Caki2 (cell line): ENCODE data around the gene LRPAP1. TPM values are rescaled to one million over a fixed set of nuclear protein-coding genes. Genes with fewer than 3 reads are reported as not detected.

Experiments
- DNase-seq: peaks from one replicate; pipeline ENCODE4 v3.0.0-alpha.2; 2015; ENCODE audit warnings: low read depth
- in situ Hi-C: cut with HindIII; loops from 2 replicates; pipeline ENCODE4 v1.10.0; 2016; ENCODE audit warnings: low sequenced_read_pairs, low pct_unique_long_range_greater_than_20kb, mixed read lengths
- total RNA-seq: library from RNA; depleted of rRNA; stranded (reverse); fragments of >200 nt; shearing (Covaris generic); gene quantifications from 2 replicates; pipeline ENCODE4 v1.2.3, GENCODE V29; 2014; ENCODE audit warnings: low replicate concordance

Gene LRPAP1
- total RNA-seq, 1 experiment from 2014 or later: 183 TPM

DNA sequence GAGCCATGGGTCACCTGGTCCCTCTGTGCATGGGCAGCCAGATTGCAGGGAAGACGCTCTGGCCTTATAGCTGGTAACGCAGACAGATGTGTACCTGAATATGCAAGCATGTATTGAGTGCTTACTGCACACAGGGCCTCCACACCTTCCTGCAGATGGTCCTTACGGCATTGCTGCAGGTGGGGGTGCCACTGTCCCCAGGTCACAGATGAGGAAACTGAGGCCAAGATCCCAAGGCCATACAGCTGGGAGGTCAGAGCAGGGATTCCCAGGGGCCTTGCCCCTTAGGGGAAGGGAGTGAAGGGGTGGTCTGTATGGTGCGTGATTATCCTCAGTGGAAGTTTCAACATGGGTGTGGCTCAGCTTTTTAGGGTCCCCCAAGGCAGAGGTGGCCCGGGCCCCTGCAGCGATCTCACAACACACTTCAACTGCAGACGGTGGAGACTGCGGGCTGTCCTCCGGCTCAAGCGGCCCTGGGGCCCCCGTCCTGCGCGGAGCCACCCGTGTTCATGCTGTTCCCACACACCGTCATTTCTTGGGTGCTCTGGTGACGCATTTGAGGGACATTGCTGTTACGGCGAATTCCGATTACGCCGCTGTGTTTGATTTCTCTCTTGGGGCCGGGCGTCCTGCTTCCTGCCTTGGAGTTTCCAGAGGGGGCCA lies 61.0 kb downstream of the LRPAP1 start:
- DNase-seq: no peak
- in situ Hi-C loops: no loop called here

DNA sequence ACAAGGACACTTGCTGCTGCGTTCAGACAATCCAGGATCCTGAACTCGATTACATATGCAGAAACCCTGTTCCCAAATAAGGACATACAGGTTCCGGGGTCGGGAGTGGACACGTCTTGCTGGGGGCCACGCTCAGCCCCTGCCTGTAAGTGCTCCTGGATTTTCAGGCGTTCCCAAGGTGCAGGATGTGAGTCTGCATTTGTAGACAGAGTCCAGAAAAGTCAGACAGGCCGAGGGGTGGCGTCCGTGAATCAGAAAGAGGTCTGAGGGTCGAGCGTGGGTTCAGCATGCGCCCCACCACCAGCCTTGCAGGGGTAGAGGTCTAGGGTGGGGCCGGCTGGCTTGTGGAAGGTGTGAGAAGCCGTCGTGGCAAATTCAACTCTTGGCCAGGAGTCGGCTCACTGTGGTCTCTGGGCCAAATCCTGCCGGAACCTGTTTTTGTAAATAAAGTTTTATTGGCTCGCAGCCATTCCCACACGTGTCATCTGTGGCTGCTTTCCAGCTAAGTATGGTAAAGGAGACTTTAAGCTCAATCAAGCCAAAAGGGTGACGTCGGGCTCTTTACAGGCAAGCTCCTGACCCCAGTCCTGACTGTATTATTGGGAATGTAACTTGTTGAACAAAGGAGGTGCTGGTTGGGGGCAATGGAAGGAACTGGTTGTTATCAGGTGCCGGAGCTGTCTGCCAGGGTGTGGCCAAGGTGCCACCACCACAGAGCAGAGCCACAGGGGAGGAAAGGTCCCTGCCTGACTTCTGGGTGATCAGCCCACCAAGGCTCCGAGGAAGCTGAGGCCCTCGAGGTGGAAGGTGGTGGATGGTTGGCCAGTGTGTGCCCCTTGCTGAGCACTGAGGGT lies 61.8 kb downstream of the LRPAP1 start:
- DNase-seq: no peak
- in situ Hi-C loops: no loop called here

DNA sequence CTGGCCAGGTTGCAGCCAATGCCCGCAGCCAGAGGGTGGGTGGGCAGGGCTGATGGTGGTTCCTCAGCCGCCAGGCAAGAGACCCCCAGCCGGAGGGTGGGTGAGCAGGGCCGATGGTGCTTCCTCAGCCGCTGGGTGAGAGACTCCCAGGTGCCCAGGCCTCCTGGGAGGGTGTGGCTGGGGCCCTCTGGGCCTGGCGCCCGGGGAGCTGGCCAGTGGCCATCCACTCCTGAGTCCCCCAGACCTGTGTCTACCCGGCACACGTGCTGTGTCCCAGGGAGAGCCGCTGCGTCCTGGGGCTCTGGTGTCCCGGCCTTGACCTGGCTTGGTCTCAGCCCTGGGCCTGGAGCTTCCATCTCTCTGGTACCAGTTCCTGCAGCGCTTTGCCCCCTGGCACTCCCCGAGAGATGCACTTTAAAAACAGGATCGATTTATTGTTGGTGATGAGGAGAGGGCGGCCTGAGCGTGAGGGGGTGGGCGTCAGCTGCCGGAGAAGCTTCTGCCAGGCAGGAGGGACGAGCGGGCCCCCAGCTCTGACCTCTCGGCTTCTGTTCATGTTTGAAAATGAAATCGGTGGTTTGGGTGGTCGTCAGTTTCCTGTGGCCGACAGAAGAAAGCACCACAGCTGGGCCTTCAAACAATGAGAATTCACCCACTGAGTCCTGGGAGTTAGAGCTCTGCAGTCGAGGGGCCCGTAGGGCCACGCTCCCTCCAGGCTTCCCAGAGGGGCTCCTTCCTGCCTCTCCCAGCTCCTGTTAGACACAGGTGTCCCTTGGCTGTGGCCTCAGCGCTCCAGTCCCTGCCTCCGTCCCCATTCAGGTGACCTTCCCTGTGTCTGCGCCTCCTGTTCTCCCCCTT lies 62.6 kb downstream of the LRPAP1 start:
- in situ Hi-C loops: no loop called here
- no peak for DNase-seq

DNA sequence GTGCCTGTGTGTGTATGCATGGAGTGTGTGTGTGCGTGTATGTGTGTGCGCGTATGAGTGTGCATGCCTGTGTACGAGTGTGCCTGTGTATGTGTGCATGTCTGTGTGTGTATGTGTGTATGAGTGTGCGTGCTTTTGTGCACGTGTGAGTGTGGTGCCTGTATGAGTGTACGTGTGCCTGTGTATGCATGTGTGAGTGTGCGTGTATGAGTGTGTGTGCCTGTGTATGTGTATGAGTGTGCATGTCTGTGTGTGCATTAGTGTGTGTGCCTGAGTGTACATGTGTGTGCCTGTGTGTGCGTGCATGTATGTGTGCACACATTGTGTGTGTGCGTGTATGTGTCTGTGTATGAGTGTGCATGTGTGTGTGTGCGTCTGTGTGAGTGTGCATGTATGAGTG lies 63.4 kb downstream of the LRPAP1 start:
- in situ Hi-C loops: no loop called here
- no peak for DNase-seq

DNA sequence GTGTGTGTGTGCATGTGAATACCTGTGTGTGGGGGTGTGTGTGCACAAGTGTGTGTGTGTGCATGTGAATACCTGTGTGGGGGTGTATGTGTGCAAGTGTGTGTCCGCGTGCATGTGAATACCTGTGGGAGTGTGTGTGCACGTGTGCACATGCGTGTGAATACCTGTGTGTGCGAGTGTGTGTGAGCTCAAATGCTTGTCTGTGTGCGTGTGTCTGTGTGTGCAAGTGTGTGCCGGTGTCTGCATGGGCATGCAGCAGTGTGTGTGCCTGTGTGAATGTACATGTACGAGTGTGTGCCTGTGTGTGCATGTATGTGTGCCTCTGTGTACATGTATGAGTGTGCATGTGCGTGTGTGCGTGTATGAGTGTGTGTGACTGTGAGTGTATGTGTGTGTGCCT lies 64.1 kb downstream of the LRPAP1 start:
- no peak for DNase-seq
- in situ Hi-C loops: no loop called here

DNA sequence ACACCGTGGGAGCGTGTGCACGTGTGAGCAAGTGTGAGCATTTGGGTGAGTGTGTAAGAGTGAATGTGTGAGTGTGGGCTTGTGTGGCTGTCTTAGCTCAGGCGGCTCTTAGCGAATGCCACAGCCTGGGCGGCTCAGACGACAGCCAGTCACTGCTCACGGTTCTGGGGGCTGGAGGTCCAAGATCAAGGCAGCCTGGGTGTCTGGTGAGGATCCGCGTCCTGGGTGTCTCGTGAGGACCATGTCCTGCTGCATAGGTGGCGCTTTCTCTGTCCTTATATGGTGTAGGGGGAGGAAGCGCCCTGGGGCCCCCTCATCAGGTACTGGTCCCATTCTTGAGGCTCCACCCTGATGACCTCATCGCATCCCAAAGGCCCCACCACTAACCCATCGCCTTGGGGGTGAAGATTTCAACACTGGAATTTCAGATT lies 64.6 kb downstream of the LRPAP1 start:
- in situ Hi-C loops: no loop called here
- no peak for DNase-seq

DNA sequence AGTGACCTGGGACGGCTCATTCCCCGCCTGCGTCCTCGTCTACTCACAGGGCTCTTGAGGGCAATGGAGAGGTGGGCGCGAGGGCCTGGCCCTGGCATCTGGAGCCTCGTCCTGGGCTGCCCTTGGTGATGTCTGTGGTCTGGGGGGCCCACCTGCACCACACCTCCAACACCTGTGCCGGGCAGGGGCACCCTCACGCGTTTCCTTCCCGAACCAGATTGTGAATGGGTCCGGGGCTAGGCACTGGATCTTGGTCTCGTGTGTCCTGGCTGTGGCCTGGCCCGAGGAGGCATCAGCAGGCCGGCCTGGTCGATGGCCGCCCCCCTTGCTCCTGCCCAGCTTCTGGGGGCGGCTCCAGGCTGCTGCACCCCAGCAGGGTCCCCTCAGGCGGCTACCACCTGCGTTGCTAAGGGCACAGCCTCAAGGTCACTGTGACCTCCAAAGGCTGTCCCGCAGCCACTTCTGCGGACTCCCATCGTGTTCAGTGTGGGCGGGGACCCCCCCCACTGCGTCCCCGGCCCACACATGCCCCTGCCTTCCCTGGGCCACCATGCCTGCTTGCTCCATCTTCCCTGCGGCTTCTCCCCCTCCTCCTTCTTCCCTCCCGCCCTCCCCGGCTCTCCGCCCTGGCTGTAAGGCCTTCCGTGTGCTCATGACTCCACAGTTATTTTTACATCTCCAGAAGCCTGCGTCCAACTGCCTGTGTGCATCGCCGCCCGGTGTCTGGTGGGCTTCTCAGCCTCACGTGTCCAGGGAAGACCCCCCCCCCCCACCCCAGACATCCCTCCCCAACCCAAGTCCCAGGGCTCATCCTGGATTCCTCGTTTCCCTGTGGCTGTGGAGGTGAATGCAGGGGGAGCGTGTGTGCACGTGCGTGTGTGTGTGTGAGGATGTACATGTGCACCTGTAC lies 65.3 kb downstream of the LRPAP1 start:
- DNase-seq: no peak

DNA sequence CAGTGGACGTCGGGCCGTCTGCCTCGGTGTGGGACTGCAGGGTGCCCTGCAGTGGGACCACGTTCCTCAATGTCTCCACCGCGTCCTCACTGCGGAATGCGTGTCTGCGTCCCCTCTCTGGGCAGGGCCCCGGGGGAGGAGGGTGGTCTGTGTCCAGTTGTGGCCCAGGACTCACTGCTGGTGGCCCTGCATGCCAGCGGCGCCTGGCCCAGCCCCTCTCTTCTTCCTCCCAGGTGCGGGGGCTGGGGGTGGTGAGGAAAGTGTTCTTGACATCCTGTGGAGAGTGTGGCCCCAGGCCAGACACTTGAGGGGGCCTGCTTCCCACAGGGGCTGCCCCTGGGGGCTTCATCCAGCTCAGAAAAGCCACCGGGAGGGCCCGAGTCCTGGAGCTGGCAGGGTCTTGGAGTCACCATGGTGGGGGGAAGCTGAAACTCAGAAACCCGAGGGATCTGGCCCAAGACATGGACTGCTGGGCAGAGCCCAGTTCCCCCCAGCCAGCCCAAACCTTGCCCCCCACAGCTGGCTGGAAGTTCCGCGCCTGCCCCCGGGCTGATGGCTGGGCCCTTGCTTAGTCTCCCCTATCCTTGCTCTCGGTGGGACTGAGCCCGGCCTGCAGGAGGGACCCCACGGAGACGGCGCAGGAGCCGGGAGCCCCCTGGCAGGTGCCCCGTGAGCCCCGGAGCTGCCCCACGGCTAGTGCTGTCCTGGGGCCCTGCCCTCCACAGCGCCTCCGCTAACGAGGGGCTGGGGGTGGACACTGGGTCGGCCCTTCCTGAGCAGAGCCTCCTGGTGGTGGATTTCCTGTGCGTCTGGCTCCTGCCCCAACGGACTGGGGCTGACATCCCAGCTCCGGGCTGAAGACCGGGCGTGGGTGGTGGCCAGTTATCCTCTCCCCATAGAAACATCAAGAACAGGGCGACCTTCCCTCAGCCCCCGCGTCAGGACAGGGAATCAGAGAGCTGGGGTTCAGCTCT lies 66.2 kb downstream of the LRPAP1 start:
- in situ Hi-C loops: no loop called here
- no peak for DNase-seq

More for the DNA sequence above, 65.3 kb downstream of the LRPAP1 start:
- in situ Hi-C loops: no loop called here

DNA sequence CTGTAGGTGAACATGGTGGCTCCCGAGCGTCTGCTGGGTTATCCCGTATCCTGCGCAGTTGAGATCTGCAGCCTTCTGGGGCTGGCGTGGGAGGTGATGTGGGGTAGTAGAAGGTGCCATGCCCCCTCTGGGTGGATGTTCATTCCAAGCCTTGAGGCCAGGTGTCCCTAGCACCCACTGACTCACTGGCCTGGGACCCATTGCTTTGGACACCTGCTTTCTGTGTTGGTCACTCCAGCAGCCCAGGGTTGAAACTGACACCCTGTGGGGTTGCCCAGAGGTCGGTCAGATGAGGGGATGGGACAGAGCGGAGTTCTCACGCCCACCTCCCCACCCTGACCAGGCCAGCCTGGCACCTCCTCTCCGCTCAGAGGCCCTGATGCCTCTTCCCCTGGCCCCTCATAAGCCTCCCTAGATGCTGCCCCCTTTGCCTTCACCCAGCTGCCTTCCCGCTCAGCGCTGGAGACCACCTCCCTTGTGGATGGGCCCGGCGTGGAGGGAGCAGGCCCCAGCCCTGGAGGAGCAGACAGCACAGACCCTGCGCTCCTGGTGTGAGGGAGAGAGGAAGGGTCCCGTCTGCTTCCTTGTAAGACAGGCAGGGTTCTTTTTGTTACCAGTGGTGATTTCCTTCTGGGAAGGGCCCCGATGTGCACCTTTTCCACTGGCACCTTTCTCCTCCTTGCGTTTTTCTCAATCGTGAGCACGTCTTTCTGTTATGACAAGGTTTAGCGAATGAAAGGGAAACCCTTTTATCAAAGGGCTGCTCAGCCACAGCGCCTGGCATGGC lies 67.1 kb downstream of the LRPAP1 start:
- in situ Hi-C loops: no loop called here
- no peak for DNase-seq

DNA sequence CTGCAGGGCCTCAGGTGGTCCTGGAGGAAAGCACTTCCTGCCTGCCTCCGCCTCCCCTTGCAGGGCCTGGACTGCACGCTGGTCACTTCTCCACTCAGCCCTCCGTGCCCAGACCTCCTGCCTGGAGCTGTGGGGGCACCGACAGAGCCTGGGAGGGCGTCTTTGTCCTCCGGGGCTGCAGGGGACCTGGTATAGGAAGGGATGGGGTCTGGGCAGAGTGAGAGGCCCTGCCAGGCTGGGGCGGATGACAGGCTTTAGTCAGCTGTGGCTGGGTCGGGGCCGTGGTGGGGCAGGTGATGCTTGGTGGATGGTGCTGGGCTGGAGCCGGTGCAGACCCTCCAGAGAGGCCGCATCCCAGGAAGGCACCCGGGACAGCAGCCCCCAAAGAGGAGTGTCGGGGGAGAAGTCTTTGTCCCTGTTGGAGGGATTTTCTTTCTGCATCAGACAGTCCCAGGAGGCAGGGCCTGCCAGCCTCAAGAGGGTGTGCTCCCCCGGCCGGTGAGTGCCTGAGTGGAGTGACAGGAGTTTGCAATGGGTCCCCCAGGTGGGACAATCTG lies 67.8 kb downstream of the LRPAP1 start:
- in situ Hi-C loops: no loop called here

DNA sequence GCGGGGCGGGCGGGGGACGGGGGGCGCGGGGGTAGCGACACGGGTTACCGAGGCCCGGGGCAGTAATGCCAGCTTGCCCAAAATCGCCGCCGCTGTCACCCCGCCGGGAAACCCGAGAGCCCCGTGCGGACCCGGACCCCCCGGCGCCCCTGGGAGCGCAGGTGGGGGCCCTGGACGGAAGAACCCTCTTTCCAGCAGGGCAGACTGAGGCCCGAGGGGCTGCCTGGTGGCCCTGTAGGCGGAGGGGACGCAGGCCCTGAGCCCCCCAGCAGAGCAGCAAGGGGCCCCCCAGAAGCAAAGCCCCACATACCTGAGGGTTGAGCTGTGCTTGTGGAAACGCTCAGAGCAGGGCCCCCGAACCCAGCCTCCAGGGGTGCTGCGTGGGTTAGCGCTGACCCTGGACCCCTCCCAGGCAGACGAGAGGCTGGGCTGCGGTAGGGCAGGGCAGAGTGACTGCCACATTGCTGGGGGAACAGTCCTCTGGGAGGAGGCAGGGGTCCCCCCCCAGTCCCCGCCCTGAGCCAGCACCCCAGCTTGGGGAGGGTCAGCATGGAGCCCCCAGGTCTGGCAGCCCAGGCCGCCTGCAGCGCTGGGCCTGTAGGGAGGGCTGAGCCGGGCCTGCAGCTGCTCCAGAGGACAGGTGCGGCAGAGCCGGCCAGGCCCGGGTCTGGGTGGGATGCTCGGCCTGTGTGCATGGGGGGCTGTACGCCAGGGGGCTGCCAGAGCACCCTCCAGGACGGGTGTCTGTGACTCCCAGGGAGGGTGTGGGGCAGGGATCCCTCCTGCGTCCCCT lies 68.5 kb downstream of the LRPAP1 start:
- no peak for DNase-seq

More for the DNA sequence above, 67.8 kb downstream of the LRPAP1 start:
- DNase-seq: no peak

DNA sequence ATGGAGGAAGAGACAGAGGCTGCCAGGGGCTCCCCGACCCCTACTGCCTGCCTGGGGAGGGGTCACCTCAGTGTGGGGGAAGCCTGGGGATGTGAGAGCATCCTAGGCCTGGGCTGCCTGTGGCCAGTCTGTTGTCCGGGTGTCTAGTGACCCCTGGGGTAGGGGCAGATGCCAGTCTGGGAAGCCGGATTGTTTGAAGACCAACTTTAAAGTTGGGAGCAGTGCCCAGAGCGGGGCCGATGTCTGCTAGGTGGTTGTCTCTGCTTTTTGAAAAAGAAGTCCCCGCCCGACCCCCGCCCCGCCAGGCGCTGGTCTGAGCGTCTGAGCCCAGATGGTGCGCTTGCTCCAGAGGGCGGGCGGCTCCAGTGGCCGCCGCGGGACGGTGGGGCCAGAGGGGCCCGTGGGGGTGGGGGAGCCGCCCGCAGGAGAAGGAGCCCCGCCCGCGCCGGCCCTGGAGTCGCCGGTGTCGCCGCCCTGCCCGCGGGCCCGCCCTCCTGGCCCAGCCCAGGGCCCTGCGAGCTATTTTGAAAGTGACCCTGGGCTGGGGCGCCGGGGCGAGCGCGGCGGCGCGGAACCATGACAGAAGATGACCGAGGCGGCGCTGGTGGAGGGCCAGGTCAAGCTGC lies 69.3 kb downstream of the LRPAP1 start, which contains the start of gene DOK7:
Gene DOK7, plus strand, starts transcription at position 517 of the 626 bp plus-strand sequence. Its CDS starts 70 bp downstream, at position 587.
- DNase-seq: no peak
- in situ Hi-C loops: no loop called here

More for the DNA sequence above, 68.5 kb downstream of the LRPAP1 start:
- in situ Hi-C loops: no loop called here

DNA sequence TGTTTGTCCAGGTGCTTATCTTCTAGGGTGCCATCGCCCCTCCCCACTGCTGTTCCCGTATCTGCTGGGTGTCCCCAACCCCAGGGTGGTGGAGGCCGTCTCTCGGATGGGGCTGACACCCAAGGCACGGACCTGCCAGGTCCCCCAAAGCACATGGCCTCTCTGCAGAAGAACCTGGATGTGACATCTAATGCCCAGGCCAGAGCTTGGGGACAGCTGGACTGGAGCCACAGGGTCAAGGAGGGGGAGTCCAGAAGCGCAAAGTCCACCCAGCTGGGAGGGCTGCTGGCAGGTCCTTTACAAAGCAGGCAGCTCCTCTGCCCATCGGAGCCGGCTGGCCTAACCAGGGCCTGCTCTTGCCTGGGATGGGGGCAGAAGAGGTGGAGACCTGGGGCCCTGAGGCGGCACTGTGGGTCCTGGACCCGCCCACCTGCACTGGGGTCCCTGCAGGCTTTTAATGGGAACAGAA lies 69.9 kb downstream of the LRPAP1 start:
- in situ Hi-C loops: no loop called here
- DNase-seq: no peak

DNA sequence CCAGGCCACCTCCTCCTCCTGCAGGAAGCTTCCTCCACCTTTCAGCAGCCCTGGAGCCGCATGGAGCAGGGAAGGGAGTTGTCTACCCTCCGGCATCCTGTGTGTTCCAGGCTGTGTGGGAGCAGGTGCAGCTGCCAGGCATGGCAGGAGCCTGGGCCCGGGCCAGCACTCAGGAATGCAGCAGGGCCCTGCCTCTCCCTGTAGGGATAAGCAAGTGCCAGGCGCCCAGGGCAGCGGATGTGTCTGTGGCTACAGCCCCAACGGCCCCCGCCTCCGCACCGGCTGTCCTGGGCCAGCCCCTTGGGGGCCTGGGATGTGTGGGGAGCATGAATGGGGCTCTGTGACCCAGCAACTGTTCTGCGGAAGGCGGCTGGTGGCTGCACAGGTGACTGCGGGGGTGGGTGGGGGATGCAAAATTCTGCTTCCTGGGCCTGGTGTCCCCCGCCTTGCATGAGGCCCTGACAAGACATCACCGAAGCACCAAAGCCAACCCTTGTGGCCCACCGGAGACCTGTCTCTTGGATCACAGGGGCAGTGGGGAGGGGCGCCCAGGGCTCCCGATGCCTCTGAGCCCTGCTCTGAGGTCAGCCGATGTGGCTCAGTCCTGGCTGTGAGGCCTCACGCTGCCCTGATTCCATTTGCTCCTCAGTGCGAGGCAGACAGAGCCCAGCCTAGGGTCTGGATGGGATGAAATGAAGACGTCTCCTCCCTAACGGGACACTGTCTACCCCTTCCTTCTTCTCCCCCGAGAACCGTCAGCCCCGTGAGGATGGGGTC lies 70.5 kb downstream of the LRPAP1 start:
- in situ Hi-C loops: no loop called here
- no peak for DNase-seq
